HepG2 (cell line): ENCODE measurements around the gene FYTTD1.

Experiments used
- CBX5 ChIP-seq: sonication (generic); formaldehyde crosslinking; IDR thresholded peaks from 2 replicates; pipeline ENCODE4 v1.4.0; 2020; ENCODE audit warnings: missing genetic modification reagents, borderline replicate concordance
- CTCF ChIP-seq: sonication (generic); formaldehyde crosslinking; IDR thresholded peaks from 2 replicates; pipeline ENCODE4 v1.5.0; 2020; ENCODE audit warnings: mild to moderate bottlenecking, missing genetic modification reagents, moderate library complexity
- FOXO1 ChIP-seq: sonication (generic); formaldehyde crosslinking; IDR thresholded peaks from 2 replicates; pipeline ENCODE4 v1.4.0; 2020; ENCODE audit warnings: missing genetic modification reagents
- IRF9 ChIP-seq: sonication (generic); formaldehyde crosslinking; IDR thresholded peaks from 2 replicates; pipeline ENCODE4 v1.8.0; 2022; ENCODE audit warnings: missing genetic modification reagents, mild to moderate bottlenecking, borderline replicate concordance
- MXI1 ChIP-seq: IDR thresholded peaks from 3 replicates; pipeline ENCODE4 v1.6.1; 2012; ENCODE audit warnings: low read depth, low read length, inconsistent platforms, borderline replicate concordance
- MYC ChIP-seq: sonication (generic); formaldehyde crosslinking; IDR thresholded peaks from 2 replicates; pipeline ENCODE4 v1.9.0; 2021; ENCODE audit warnings: missing genetic modification reagents, borderline replicate concordance
- RBM39 ChIP-seq: fragments of 200-400 bp; formaldehyde crosslinking; IDR thresholded peaks from one replicate; pipeline ENCODE4 v1.6.1; 2018; ENCODE audit warnings: antibody characterized with exemption, mild to moderate bottlenecking, low read depth, low read length; ENCODE audit not compliant: poor library complexity, severe bottlenecking
- YY1 ChIP-seq: IDR thresholded peaks from 2 replicates; pipeline ENCODE4 v1.6.1; 2011; ENCODE audit warnings: low read length, low read depth, moderate library complexity, mild to moderate bottlenecking; ENCODE audit not compliant: insufficient read depth, insufficient replicate concordance
- ZNF10 ChIP-seq: sonication (generic); formaldehyde crosslinking; IDR thresholded peaks from 2 replicates; pipeline ENCODE4 v1.4.0; 2020; ENCODE audit warnings: mild to moderate bottlenecking, low read depth, missing genetic modification reagents, borderline replicate concordance
- ZNF280D ChIP-seq: sonication (generic); formaldehyde crosslinking; IDR thresholded peaks from 2 replicates; pipeline ENCODE4 v1.5.1; 2020; ENCODE audit warnings: mild to moderate bottlenecking, missing genetic modification reagents
- ZNF558 ChIP-seq: sonication (generic); formaldehyde crosslinking; IDR thresholded peaks from 2 replicates; pipeline ENCODE4 v1.9.0; 2022; ENCODE audit warnings: mild to moderate bottlenecking, missing genetic modification reagents, borderline replicate concordance

GRCh38 chr3:197802779-197803459 lies 53.2 kb downstream of the FYTTD1 start:
- TF ChIP-seq FOXO1 (CRISPR knock-in tag) (no peak), ZNF10 (CRISPR knock-in tag) (no peak), ZNF280D (CRISPR knock-in tag) (no peak), MYC (no peak), RBM39 (no peak), CBX5 (CRISPR knock-in tag) (no peak), YY1 (no peak), ZNF558 (CRISPR knock-in tag) (no peak), CTCF (CRISPR knock-in tag) (peak; percentile 20; the same call in 1 of the 2 replicates), MXI1 (no peak), IRF9 (CRISPR knock-in tag) (no peak)
